Skeletal muscle satellite cell (primary cell): ENCODE measurements around the gene CRIP1.
A peak's percentile ranks its signal among the peaks of the same experiment; 100 is the strongest.

Source experiments
- H3K27me3 ChIP-seq: 2 replicates; pipeline ENCODE4 v1.7.0; 2013; ENCODE audit warnings: low read length; ENCODE audit not compliant: control insufficient read depth, insufficient read depth
- H3K36me3 ChIP-seq: 2 replicates; pipeline ENCODE4 v1.7.0; 2013; ENCODE audit warnings: mild to moderate bottlenecking, control low read depth, low read length; ENCODE audit not compliant: insufficient read depth
- H3K4me1 ChIP-seq: 2 replicates; pipeline ENCODE4 v1.7.0; 2013; ENCODE audit warnings: low read length; ENCODE audit not compliant: control insufficient read depth, insufficient read depth
- H3K4me2 ChIP-seq: 2 replicates; pipeline ENCODE4 v1.7.0; 2013; ENCODE audit warnings: mild to moderate bottlenecking, low read length
- H3K4me3 ChIP-seq: 2 replicates; pipeline ENCODE4 v1.7.0; 2013; ENCODE audit warnings: low read length
- H3K9ac ChIP-seq: 2 replicates; pipeline ENCODE4 v1.7.0; 2013; ENCODE audit warnings: mild to moderate bottlenecking, low read depth, low read length, moderate library complexity
- H3K9me3 ChIP-seq: replicated peaks from 2 replicates; pipeline ENCODE4 v1.7.0; 2013; ENCODE audit warnings: mild to moderate bottlenecking, control low read depth, low read length

The CRIP1 gene

DNA sequence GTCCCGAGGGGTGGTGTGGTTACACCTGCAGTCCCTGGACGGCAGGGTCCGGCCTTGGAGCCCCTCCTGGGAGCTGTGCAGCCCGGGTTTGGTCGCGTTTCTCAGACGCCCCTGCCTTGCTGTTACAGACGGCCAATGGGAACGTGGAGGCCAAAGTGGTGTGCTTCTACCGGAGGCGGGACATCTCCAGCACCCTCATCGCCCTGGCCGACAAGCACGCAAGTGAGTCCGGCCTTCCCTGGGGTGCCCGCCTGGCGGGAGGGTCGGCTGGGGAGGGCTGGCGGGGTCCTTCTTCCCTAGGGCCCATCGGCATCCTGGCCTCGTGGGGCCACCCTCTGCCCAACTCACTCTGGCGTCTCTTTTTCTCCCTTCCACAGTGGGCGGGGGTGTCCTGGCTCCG, 41.4 kb upstream of the CRIP1 start:
- no peak overlapping the region for H3K4me2 ChIP-seq
- no peak overlapping the region for H3K9ac ChIP-seq
- H3K27me3 ChIP-seq = no peaks in the 10 kb centered on the region
- peaks cover 44% of the 10 kb centered on the region for H3K36me3 ChIP-seq
- H3K9me3 ChIP-seq = no peaks in the 10 kb centered on the region
- H3K4me3 ChIP-seq = no peak overlapping the region
- H3K4me1 ChIP-seq = no peaks in the 10 kb centered on the region

DNA sequence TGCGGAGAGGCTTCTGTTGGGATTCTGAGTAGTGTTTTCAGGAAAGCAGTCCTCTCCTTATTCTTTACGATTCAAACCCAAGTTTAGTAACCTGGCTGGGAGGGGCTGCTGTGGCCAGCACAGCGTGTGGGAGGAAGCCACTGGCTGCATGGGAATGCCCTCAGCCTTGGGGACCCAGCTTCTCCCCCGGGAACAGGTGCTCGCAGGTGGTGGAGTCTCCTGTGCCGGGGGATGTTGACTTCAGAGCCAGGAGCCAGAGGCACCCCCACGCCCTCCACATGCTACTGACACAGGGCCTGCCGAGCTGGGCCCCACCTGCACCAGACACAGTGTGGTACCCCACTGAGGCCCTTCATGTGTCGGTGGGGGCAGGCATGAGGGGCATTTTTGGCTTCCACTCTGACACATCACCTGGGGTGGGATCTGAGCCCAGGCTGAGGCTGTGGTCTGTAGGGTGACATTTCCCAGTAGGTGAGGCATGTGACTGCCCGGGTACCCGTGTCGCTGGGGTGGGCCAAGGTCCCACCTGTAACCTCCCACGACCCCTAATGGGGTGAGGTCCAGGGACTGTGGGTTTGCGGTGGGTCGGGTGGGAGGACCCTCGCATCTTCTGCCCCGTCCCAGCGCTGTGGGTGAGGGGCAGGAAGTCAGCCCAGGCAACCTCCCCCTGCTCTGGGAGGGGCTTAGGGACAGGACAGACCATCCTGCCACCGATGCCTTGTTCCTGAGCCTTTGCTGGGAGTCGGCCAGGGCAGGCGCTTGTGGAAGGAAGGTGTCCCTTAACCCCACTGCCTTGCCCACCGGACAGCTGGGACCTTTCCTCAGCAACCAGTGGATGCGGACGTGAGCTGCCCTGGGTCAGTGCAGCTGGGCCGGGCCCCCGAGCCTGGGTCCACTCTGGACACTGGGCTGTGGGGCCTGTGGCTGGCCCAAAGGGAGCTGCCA, 40.5 kb upstream of the CRIP1 start:
- H3K36me3 ChIP-seq = peaks cover 46% of the 10 kb centered on the region
- H3K9ac ChIP-seq = no peak overlapping the region
- no peaks in the 10 kb centered on the region for H3K9me3 ChIP-seq
- no peaks in the 10 kb centered on the region for H3K4me1 ChIP-seq
- no peaks in the 10 kb centered on the region for H3K27me3 ChIP-seq
- no peak overlapping the region for H3K4me3 ChIP-seq
- no peak overlapping the region for H3K4me2 ChIP-seq

DNA sequence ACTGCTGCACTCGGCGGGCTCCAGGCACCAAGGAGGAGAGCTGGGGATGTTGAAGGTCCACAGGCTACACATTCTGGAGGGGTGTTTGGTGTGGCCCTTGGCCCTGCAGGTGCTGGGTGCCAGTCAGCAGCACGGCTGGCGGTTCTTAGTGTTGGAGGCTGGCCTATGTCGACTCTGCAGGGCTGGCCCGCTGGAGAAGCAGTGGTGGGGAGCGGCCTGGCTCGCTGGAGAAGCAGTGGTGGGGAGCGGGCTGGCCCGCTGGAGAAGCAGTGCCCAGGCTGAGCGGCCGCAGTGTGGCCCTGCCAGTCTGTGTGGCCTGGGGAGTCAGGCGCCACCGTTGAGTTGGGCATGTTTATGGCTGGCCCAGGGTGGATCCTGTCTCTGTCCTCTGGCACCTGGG, 39.7 kb upstream of the CRIP1 start:
- Histone ChIP-seq H3K4me2 (no peak overlapping the region), H3K9me3 (no peaks in the 10 kb centered on the region), H3K27me3 (no peaks in the 10 kb centered on the region), H3K4me1 (no peaks in the 10 kb centered on the region), H3K36me3 (peaks cover 48% of the 10 kb centered on the region), H3K4me3 (no peak overlapping the region), H3K9ac (no peak overlapping the region)

DNA sequence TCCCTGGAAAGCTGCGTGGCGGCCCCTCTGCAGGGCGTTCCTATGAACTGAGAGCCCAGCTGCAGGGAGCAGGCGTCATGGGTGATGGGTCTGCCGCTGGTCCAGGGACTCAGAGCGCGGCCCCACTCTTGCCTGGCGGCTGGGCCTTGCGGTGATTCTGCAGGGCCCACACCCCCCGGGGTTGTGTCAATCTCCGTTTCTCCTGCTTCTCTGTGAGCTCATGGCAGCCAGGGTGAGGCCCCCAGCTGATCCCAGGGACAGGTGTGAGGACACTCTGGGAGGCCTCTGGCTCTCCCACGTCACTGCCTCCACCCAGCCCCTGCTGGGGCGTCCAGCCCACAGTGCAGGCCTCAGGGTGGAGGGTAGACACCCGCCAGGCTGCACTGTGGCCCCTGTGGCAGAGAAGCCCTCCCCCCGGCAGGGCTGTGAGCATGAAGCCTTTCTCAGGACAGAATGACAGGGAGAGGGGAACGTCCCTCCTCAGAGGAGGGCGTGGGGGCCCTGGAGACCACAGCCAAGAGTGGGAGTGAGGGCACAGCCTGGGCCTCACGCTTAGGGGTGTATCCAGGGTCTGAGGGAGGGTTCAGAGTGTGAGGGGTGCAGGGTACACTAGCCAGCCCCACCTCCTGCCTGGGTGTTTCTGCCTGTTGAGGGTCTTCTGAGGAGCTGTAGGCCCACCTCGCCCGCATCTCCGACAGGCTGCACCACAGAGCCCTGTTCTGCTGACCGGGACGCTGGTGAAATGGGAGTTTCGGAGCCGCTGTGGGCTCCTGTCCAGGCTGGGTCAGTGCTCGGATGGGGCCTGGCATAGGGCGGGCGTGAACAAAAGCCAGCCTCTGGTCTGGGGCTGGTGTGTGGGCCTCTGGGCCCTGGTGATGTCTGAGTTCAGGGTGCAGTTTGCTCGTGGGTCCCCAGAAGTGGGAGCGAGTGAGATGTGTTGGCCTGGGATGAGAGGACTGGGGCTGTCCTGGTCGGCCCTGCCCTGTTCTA, 38.7 kb upstream of the CRIP1 start:
- peaks cover 48% of the 10 kb centered on the region for H3K36me3 ChIP-seq
- no peak overlapping the region for H3K4me3 ChIP-seq
- H3K4me2 ChIP-seq = no peak overlapping the region
- no peaks in the 10 kb centered on the region for H3K27me3 ChIP-seq
- H3K4me1 ChIP-seq = no peaks in the 10 kb centered on the region
- peak overlapping the region; percentile 57 for H3K9ac ChIP-seq
- H3K9me3 ChIP-seq = no peaks in the 10 kb centered on the region

DNA sequence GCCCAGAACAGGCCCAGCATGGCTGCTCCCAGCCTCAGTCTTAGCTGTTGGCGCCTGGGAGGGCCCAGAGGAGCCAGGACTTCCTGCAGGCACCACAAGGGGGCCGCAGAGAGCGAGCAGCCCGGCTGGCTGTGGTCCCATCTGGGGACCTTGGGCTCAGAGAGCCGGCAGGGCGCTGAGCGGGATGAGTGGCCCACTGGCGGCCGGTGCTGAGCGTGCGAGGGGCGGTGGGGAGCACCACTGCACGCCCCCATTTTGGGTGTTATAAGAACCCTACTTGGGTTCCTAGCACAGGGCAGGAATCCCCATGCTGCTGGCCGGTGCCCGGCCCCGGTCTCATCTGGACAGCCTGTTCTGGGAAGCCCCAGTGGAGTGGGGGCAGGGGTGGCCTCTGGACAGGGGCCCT, 38.0 kb upstream of the CRIP1 start:
- no peaks in the 10 kb centered on the region for H3K9me3 ChIP-seq
- H3K4me3 ChIP-seq = no peak overlapping the region
- H3K36me3 ChIP-seq = peaks cover 49% of the 10 kb centered on the region
- H3K9ac ChIP-seq = peak overlapping the region; percentile 57
- H3K4me2 ChIP-seq = peak overlapping the region; percentile 45
- H3K4me1 ChIP-seq = no peaks in the 10 kb centered on the region
- no peaks in the 10 kb centered on the region for H3K27me3 ChIP-seq

DNA sequence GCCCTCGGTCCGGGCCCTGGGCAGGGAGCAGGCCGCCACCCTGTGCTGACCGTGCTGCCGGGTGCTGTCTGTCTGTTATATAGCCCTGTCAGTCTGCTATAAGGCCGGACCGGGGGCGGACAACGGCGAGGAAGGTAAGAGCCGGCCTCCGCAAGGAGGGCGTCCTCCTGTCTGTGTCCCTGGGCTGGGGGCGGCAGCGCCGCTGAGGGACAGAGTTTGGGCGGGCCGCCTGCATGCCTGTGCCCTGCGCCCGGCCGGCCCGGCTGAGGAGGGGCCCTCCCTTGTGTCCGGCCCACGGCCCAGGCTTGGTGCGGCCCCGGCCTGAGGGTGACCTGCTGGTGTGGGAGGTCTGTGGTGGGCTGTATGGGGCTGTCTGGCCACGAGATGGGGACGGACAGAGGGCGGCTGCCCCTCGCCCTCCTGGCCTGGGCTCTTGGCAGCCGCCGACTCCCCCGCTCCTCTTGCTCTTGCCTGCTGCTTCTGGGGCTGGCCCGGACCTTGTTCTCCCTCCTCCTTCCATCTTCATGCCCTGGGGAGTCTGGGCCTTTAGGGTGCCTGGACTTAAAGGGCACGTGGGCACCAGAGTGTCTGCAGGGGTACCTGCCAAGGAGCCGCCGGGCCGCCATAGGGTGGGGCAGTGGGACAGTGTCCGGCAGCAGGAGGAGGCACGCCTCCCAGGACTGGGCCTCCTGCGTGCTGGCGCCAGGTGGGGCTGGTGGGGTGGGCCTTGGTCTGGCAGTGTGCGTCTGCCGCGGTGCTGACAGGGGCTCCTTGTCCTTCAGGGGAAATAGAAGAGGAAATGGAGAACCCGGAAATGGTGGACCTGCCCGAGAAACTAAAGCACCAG, 37.2 kb upstream of the CRIP1 start:
- Histone ChIP-seq H3K36me3 (peaks cover 56% of the 10 kb centered on the region), H3K4me2 (no peak overlapping the region), H3K9ac (no peak overlapping the region), H3K4me3 (no peak overlapping the region), H3K4me1 (no peaks in the 10 kb centered on the region), H3K27me3 (no peaks in the 10 kb centered on the region), H3K9me3 (no peaks in the 10 kb centered on the region)

DNA sequence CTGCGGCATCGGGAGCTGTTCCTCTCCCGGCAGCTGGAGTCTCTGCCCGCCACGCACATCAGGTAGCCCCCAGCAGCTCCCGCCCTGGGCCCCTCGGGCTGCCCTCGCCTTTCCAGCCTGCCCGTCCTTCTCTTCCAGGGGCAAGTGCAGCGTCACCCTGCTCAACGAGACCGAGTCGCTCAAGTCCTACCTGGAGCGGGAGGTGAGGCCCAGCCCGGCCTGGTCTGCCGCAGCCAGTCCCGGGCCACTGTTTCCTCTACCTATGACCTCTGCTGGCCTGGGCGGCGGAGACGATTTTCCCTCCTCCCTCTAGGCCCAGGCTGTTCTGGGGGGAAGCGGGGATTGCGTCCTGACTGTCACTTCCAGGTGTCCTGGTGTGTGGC, 36.6 kb upstream of the CRIP1 start:
- H3K36me3 ChIP-seq = peaks cover 56% of the 10 kb centered on the region
- H3K4me1 ChIP-seq = no peaks in the 10 kb centered on the region
- H3K27me3 ChIP-seq = no peaks in the 10 kb centered on the region
- H3K9me3 ChIP-seq = no peaks in the 10 kb centered on the region
- no peak overlapping the region for H3K4me2 ChIP-seq
- no peak overlapping the region for H3K9ac ChIP-seq
- H3K4me3 ChIP-seq = no peak overlapping the region

DNA sequence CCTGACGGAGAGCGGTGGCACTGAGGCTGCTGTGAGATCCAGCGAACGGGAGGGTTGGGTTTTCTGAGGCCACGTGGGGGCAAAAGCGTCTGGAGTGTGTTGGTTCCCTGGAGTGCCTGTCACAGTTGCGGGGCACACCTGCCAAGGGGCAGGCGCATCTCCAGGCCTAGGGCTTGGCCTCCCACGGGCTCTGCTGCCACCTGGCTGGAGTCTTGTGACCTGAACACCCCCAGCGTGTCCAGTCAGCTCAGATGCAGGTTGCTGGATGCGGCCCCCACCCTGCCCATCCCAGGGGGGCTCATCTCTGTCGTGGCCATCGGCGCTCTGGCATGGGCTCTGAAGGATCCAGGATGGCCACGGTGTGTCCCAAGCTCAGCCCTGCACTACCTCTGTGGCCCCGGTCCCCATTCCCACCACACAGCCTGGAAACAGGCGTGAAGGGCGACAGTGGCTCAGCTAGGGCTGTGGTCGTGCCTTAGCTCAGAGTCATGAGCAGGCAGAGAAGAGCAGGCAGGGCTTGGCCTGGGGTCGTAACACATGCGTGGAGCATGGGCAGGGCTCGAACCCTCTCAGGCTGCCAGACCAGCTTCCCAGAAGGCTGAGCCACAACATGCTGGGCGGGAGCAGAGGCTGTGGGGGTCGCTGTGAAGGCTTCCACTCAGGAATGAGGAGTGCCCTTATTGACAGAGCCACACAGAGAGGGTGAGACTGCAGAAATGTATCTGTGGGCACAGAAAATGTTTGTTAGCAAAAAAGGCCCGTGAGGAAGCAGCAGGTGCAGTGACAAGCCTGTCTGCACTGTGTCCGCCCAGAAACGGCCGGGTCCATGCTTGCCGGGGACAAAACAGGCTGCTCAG, 35.6 kb upstream of the CRIP1 start:
- peaks cover 57% of the 10 kb centered on the region for H3K36me3 ChIP-seq
- no peaks in the 10 kb centered on the region for H3K27me3 ChIP-seq
- H3K4me2 ChIP-seq = no peak overlapping the region
- H3K9me3 ChIP-seq = no peaks in the 10 kb centered on the region
- H3K4me1 ChIP-seq = no peaks in the 10 kb centered on the region
- no peak overlapping the region for H3K9ac ChIP-seq
- no peak overlapping the region for H3K4me3 ChIP-seq

DNA sequence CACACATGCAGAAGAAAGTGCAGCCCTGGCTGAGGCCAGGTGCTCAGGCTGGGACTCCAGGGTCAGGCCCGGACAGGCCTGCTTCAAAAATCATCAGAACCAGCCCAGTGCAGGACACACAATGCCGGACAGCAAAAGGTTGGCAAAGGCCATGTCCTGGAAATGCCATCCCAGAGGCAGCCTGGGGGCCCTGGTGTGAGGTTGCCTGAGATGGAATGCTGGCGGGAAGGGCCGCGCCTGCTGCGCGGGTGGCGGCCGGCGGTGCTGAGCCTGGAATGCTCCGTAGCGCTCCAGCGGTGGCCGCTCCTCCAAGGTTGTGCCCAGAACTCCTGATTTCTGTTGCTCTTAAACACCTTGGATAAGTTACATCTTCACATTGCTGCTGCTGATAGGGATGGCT, 33.7 kb upstream of the CRIP1 start:
- H3K4me2 ChIP-seq = no peak overlapping the region
- no peaks in the 10 kb centered on the region for H3K27me3 ChIP-seq
- no peaks in the 10 kb centered on the region for H3K9me3 ChIP-seq
- no peaks in the 10 kb centered on the region for H3K4me1 ChIP-seq
- H3K36me3 ChIP-seq = peaks cover 62% of the 10 kb centered on the region
- no peak overlapping the region for H3K4me3 ChIP-seq
- no peak overlapping the region for H3K9ac ChIP-seq

DNA sequence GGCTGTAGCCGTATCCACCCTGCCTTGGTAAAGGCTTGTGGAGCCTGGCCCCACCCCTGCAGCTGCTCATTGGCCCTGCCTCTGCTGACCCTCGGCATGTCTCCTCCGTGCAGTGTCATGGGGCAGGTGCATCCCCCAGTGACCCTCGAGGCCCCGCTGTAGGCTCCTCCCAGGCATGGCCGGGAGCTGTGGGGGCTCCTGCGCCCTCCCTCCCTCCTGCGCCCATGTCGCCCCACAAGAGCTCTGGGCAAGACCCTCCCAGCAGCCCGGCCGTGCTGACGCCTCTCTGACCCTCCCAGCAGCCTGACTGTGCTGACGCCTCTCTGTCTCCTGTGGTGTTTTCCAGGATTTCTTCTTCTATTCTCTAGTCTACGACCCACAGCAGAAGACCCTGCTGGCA, 32.8 kb upstream of the CRIP1 start:
- H3K9ac ChIP-seq = no peak overlapping the region
- H3K36me3 ChIP-seq = peaks cover 68% of the 10 kb centered on the region
- H3K4me1 ChIP-seq = no peaks in the 10 kb centered on the region
- H3K27me3 ChIP-seq = no peaks in the 10 kb centered on the region
- no peak overlapping the region for H3K4me2 ChIP-seq
- H3K4me3 ChIP-seq = no peak overlapping the region
- no peaks in the 10 kb centered on the region for H3K9me3 ChIP-seq
